Activated B cell treated with CpG ODN at 0.5 μM for 24 hours (primary cell): Measurements from ENCODE around the gene TCAP. TPM values are rescaled to one million over a fixed set of nuclear protein-coding genes. Genes with fewer than 3 reads are reported as not detected.

Experiments
- ATAC-seq: fragments of 200-7000 bp; cut with Tn5 transposase; one replicate; pipeline ENCODE4 v1.10.0; 2021; ENCODE audit warnings: low read depth, mild to moderate bottlenecking, moderate library complexity
- CTCF ChIA-PET: fragments of 350-600 bp; sonication (Branson Sonifier 250); formaldehyde crosslinking; loops from one replicate; lab custom pipeline; 2021; ENCODE audit warnings: antibody characterized with exemption; lab: Charles Lee
- POLR2A ChIA-PET: fragments of 350-600 bp; sonication (Branson Sonifier 250); formaldehyde crosslinking; loops from one replicate; lab custom pipeline; 2021; ENCODE audit warnings: antibody characterized with exemption; lab: Charles Lee
- DNase-seq: peaks from one replicate; pipeline ENCODE4 v3.0.0; 2022
- H3K27ac Mint-ChIP-seq: one replicate; pipeline ENCODE4 v1.8.0; 2020; ENCODE audit warnings: mixed read lengths
- H3K27me3 Mint-ChIP-seq: one replicate; pipeline ENCODE4 v1.8.0; 2021; ENCODE audit warnings: mixed read lengths
- H3K36me3 Mint-ChIP-seq: one replicate; pipeline ENCODE4 v1.8.0; 2021; ENCODE audit warnings: low read depth, mixed read lengths
- H3K4me1 Mint-ChIP-seq: one replicate; pipeline ENCODE4 v1.8.0; 2021; ENCODE audit warnings: mixed read lengths
- H3K4me3 Mint-ChIP-seq: one replicate; pipeline ENCODE4 v1.8.0; 2020; ENCODE audit warnings: mild to moderate bottlenecking, mixed read lengths
- H3K9me3 Mint-ChIP-seq: one replicate; pipeline ENCODE4 v1.8.0; 2020; ENCODE audit warnings: mixed read lengths
- CTCF ChIP-seq: fragments of 200-600 bp; IDR thresholded peaks from one replicate; pipeline ENCODE4 v1.8.0; 2022; ENCODE audit warnings: antibody characterized with exemption, mild to moderate bottlenecking
- intact Hi-C: fragments of 100-400 bp; cut with micrococcal nuclease; formaldehyde crosslinking; loops from one replicate; pipeline ENCODE4 v1.15.1; 2024
- total RNA-seq: library from RNA; stranded (reverse); gene quantifications from 2 replicates; pipeline ENCODE4 v1.2.3, GENCODE V29; 2022

TCAP gene
- total RNA-seq, 1 donor from 2014 or later: 2.3 TPM

DNA sequence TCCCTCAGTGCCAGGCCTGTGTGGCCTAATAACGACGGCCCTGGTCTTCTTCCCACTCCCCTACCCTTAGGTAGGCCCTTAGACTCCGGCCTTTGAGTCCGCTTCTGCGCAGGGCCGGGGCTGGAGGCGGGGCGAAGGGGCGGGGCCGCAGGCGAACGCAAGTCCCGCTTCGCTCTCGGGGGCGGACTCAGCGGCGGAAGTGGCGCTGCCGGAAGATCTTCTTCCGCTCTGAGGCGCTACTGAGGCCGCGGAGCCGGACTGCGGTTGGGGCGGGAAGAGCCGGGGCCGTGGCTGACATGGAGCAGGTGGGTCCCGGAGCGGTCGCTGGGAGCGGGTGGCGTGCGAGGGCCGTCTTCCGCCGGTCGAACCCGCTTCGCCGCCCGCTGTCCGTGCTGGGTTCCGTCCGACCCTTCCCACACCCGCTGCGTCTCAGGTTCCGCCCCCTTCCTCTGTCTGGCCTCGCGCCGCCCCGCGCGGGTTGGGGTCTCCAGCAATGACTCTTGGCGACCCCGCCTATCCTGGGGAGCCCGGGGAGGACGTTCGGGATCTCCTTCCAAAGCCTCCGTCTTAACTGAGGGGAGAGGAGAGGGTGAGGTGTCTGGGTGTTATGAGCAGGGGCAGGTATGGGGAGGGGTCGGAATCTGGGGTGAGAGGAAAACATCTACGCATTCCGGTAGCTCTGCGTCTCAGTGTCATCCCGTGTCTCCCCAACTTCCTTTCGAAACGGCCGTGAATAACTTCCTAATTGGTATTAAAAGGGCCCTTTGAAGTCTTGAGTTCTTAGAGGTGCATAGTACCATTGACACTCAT lies 28.0 kb upstream of the TCAP start, which contains the start of gene STARD3:
TSS of gene STARD3 (plus strand) at position 218 of the 810 bp plus-strand sequence. CDS start 16,388 bp downstream, outside the sequence.
- POLR2A ChIA-PET: interaction anchor here (0.6 to 2.0 kb wide), 2 partner anchors 33 to 51 kb away, joined by 3 to 6 read pairs; partner anchors contain the start of gene PGAP3
- ATAC-seq: peak; percentile 92
- H3K9me3 Mint-ChIP-seq: no peaks in the 10 kb centered on the region

DNA sequence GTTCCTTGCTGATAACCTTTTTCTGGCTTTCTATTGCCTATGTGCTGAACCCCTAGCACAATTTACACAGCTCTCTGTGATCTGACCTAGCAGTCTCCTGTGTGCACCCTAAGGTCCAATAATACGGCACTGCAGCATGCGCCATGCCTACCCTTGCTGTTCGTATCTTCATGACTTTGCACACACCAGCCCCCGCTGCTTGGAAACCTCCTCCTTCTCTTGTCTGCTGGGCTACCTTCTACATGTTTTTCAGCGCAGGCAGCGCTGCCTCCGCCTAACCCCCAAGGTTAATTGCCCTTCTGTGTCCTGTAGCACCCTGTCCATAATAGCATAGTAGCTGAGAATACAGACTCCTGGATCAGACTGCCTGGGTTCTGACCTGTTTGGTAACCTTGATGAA lies 26.8 kb upstream of the TCAP start:
- intact Hi-C loops: loop anchor here (5.0 kb wide), 1 partner anchor 344 kb away; the partner anchor contains the start of gene PSMD3

More for the DNA sequence above, 28.0 kb upstream of the TCAP start, which contains the start of gene STARD3:
- peaks cover 63% of the 10 kb centered on the region for H3K4me1 Mint-ChIP-seq
- CTCF ChIA-PET: interaction anchor here (0.6 to 1.9 kb wide), 4 partner anchors 14 to 89 kb away, joined by 3 to 8 read pairs (median 5); partner anchors contain the start of gene PNMT
- peak within 1 kb of the TSS; percentile 86 for H3K27ac Mint-ChIP-seq
- DNase-seq: peak; percentile 90
- H3K27me3 Mint-ChIP-seq: no peaks in the 10 kb centered on the region
- no peak for TF ChIP-seq CTCF
- peaks cover 4% of the 10 kb centered on the region for H3K36me3 Mint-ChIP-seq
- intact Hi-C loops: loop anchor here (1.0 to 5.0 kb wide), 8 partner anchors 14 to 345 kb away; partner anchors contain the start of genes MIEN1 and PSMD3
- peak within 1 kb of the TSS; percentile 90 for H3K4me3 Mint-ChIP-seq

GRCh38 chr17:39639043-39639442 lies 26.1 kb upstream of the TCAP start:
- intact Hi-C loops: loop anchor here (5.0 kb wide), 1 partner anchor 343 kb away; the partner anchor contains the start of gene PSMD3
- DNase-seq (no peak), ATAC-seq (no peak)
- H3K4me3 Mint-ChIP-seq: peak overlapping the region; percentile 38
- H3K27ac Mint-ChIP-seq: no peak overlapping the region
- H3K9me3 Mint-ChIP-seq: no peaks in the 10 kb centered on the region
- H3K27me3 Mint-ChIP-seq: no peaks in the 10 kb centered on the region
- CTCF ChIA-PET: interaction anchor here (1.1 to 1.5 kb wide), 2 partner anchors 16 to 17 kb away, joined by 4 to 5 read pairs; no protein-coding TSS in a partner anchor
- H3K4me1 Mint-ChIP-seq: peaks cover 79% of the 10 kb centered on the region
- TF ChIP-seq CTCF: no peak
- peaks cover 8% of the 10 kb centered on the region for H3K36me3 Mint-ChIP-seq
- POLR2A ChIA-PET: no interaction called here

More for the DNA sequence above, 26.8 kb upstream of the TCAP start:
- TF ChIP-seq CTCF: no peak
- Mint-ChIP-seq H3K4me1 (peaks cover 74% of the 10 kb centered on the region), H3K27ac (peak overlapping the region; percentile 86), H3K27me3 (no peaks in the 10 kb centered on the region), H3K4me3 (peak overlapping the region; percentile 90), H3K36me3 (peaks cover 5% of the 10 kb centered on the region), H3K9me3 (no peaks in the 10 kb centered on the region)
- ATAC-seq: no peak
- CTCF ChIA-PET: interaction anchor here (0.6 to 1.9 kb wide), 4 partner anchors 15 to 536 kb away, joined by 3 to 8 read pairs (median 6); no protein-coding TSS in a partner anchor
- POLR2A ChIA-PET: interaction anchor here (0.5 to 0.6 kb wide), 2 partner anchors 34 to 502 kb away, joined by 3 to 4 read pairs; partner anchors contain the start of gene CASC3
- DNase-seq: no peak

GRCh38 chr17:39639566-39640458 lies 25.3 kb upstream of the TCAP start:
- ChIA-PET CTCF (interaction anchor here (1.5 kb wide), 1 partner anchor 16 kb away, joined by 4 read pairs; no protein-coding TSS in a partner anchor), POLR2A (no interaction called here)
- no peak overlapping the region for H3K27ac Mint-ChIP-seq
- H3K4me3 Mint-ChIP-seq: peak overlapping the region; percentile 24
- peaks cover 73% of the 10 kb centered on the region for H3K4me1 Mint-ChIP-seq
- no peak for TF ChIP-seq CTCF
- intact Hi-C loops: loop anchor here (5.0 kb wide), 1 partner anchor 342 kb away; the partner anchor contains the start of gene PSMD3
- peaks cover 8% of the 10 kb centered on the region for H3K36me3 Mint-ChIP-seq
- no peaks in the 10 kb centered on the region for H3K27me3 Mint-ChIP-seq
- no peak for DNase-seq
- no peak for ATAC-seq
- no peaks in the 10 kb centered on the region for H3K9me3 Mint-ChIP-seq
